Stomach smooth muscle (tissue), 2 donors: ENCODE results near the gene CPB2.

Experiments
- H3K27ac ChIP-seq: one replicate; pipeline ENCODE4 v1.7.0; 2013; ENCODE audit warnings: mild to moderate bottlenecking, low read length, inconsistent platforms
- H3K27me3 ChIP-seq, 2 donors: one replicate each; pipeline ENCODE4 v1.7.0; 2013; ENCODE audit warnings: low read length in 2 of 2; ENCODE audit not compliant: insufficient read depth in 2 of 2, control insufficient read depth in 1 of 2
- H3K36me3 ChIP-seq, 2 donors: one replicate each; pipeline ENCODE4 v1.7.0; 2013; ENCODE audit warnings: low read length in 2 of 2; ENCODE audit not compliant: control insufficient read depth in 2 of 2, insufficient read depth in 2 of 2
- H3K4me1 ChIP-seq: one replicate; pipeline ENCODE4 v1.7.0; 2013; ENCODE audit warnings: low read length; ENCODE audit not compliant: control insufficient read depth, insufficient read depth
- H3K4me3 ChIP-seq, 2 donors: one replicate each; pipeline ENCODE4 v1.7.0; 2013; ENCODE audit warnings: low read length in 2 of 2
- H3K9ac ChIP-seq, 2 donors: one replicate each; pipeline ENCODE4 v1.7.0; 2013; ENCODE audit warnings: low read length in 2 of 2, mild to moderate bottlenecking in 1 of 2
- H3K9me3 ChIP-seq, 2 donors: one replicate each; pipeline ENCODE4 v1.7.0; 2013; ENCODE audit warnings: low read length in 2 of 2; ENCODE audit not compliant: control insufficient read depth in 2 of 2
- donor health status: healthy.
- donor health status: Pancreatic carcinoma.

CPB2 gene

DNA sequence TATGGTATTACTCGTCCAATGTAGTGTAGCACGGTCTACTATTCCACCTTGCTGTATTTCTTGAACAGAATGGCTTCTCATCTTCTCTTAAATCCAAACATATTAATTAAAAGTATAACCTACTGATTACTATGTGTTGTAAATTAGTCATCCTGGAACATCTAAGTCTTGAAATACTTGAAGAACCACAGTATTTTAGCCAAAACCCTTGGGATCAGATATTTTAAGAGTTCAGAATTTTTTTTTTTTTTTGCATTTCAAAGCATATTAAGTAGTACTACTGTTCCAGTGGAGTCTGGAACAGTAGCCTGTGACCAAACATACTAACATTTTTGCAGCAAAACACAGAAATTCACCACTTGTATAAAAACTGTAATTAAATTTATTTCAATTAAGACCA lies 82.4 kb downstream of the CPB2 start:
- Histone ChIP-seq H3K27ac (no peak overlapping the region), H3K27me3 (no peaks in the 10 kb centered on the region), H3K9ac (no peak overlapping the region), H3K9me3 (no peaks in the 10 kb centered on the region), H3K4me3 (no peak overlapping the region), H3K36me3 (peaks cover 0 to 7% of the 10 kb centered on the region in 2 donors), H3K4me1 (no peaks in the 10 kb centered on the region)

GRCh38 chr13:46016216-46016615 lies 88.6 kb downstream of the CPB2 start:
- peaks cover 0 to 13% of the 10 kb centered on the region in 2 donors for H3K36me3 ChIP-seq
- no peak overlapping the region for H3K9ac ChIP-seq
- no peaks in the 10 kb centered on the region for H3K9me3 ChIP-seq
- H3K4me3 ChIP-seq = no peak overlapping the region
- no peak overlapping the region for H3K27ac ChIP-seq
- no peaks in the 10 kb centered on the region for H3K27me3 ChIP-seq
- H3K4me1 ChIP-seq = no peaks in the 10 kb centered on the region

DNA sequence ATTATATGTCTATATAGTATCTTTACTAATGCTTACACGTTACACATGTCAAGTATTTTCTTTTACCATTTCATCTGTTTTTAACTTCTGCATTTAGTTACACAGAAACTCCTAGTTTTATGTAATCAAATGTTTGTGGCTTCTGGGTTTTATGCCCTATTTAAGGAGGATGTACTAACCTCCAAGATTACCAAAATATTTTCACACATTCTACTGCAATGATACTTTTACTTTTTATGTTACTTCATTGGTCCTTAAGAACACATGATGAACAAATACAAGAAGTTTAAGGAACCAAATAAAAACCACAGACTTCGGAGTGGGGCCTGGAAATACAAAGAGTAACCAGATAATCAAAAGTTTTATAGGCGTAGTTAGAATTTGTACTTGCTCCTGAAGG lies 89.5 kb downstream of the CPB2 start:
- Histone ChIP-seq H3K4me1 (no peaks in the 10 kb centered on the region), H3K9ac (no peak overlapping the region), H3K9me3 (no peaks in the 10 kb centered on the region), H3K4me3 (no peak overlapping the region), H3K27me3 (no peaks in the 10 kb centered on the region), H3K36me3 (peaks cover 0 to 15% of the 10 kb centered on the region in 2 donors), H3K27ac (no peak overlapping the region)

- Histone ChIP-seq H3K9me3 (no peaks in the 10 kb centered on the region), H3K27me3 (no peaks in the 10 kb centered on the region), H3K4me3 (no peak overlapping the region), H3K27ac (no peak overlapping the region), H3K4me1 (no peaks in the 10 kb centered on the region), H3K9ac (no peak overlapping the region), H3K36me3 (peaks cover 4 to 19% of the 10 kb centered on the region in 2 donors)
These were observed 92.4 kb downstream of the CPB2 start for GRCh38 chr13:46012404-46012803.

DNA sequence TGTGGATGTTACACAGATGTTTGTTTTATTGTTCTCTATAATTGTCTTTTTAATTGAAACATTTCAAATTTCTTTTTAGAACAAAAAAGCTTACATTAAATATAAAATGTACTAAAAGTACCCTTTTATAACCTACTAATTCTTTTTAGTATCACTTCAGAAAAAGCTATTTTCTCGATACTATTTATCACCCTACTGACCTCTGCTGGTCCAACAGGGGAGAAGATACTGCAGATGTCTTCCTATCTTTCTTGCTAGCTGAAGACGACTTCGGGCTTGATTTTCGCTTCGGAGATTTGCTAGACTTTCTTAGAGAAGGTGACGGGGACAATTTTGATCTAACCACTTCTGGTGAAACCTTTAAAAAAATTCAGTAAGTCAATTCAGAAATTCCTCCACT lies 94.7 kb downstream of the CPB2 start:
- Histone ChIP-seq H3K4me1 (no peaks in the 10 kb centered on the region), H3K36me3 (peaks cover 4 to 17% of the 10 kb centered on the region in 2 donors), H3K9ac (no peak overlapping the region), H3K27ac (no peak overlapping the region), H3K9me3 (no peaks in the 10 kb centered on the region), H3K27me3 (no peaks in the 10 kb centered on the region), H3K4me3 (no peak overlapping the region)

DNA sequence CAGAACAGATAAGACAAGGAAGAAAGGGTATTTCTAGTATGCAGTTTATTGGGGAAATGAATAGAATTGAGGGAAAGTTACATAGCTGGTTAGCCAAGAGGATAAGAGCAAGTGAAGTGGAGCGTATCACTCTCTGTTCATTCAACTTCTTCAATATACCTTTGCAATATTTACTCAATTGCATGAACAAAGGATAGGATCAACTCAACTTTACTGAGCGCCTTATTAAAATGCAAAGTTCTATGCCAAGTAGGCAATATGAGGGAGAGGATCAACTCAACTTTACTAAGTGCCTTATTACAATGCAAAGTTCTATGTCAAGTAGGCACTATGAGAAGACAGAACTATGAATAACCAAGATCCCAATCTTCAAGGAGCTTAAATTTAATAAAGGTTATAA lies 96.2 kb downstream of the CPB2 start:
- no peaks in the 10 kb centered on the region for H3K4me1 ChIP-seq
- H3K9ac ChIP-seq = no peak overlapping the region
- H3K9me3 ChIP-seq = no peaks in the 10 kb centered on the region
- H3K27ac ChIP-seq = no peak overlapping the region
- no peak overlapping the region for H3K4me3 ChIP-seq
- no peaks in the 10 kb centered on the region for H3K27me3 ChIP-seq
- peaks cover 4 to 17% of the 10 kb centered on the region in 2 donors for H3K36me3 ChIP-seq

GRCh38 chr13:46006688-46007452 lies 98.0 kb downstream of the CPB2 start:
- no peaks in the 10 kb centered on the region for H3K4me1 ChIP-seq
- H3K4me3 ChIP-seq = no peak overlapping the region
- no peaks in the 10 kb centered on the region for H3K27me3 ChIP-seq
- H3K9ac ChIP-seq = no peak overlapping the region
- no peaks in the 10 kb centered on the region for H3K9me3 ChIP-seq
- no peak overlapping the region for H3K27ac ChIP-seq
- H3K36me3 ChIP-seq = peaks cover 7 to 21% of the 10 kb centered on the region in 2 donors

DNA sequence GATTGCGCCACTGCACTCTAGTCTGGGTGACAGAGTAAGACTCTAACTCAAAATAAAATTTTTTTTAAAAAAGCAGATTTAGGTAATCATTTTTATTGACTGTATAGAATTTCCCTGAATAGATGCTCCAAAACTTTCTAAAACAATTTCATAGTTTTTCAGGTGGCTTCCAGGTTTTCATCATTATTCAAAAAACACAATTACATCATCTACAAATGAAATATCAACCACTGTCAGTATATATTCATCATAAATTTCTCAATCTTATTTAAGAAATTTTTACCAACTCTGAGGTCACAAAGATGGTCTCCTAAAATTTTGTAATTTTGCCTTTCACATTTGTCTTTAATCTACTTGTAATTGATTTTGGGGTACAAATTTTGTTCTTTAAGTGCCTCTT lies 100.3 kb downstream of the CPB2 start:
- no peak overlapping the region for H3K27ac ChIP-seq
- H3K36me3 ChIP-seq = peaks cover 19 to 30% of the 10 kb centered on the region in 2 donors
- H3K4me3 ChIP-seq = no peak overlapping the region
- H3K4me1 ChIP-seq = no peaks in the 10 kb centered on the region
- no peaks in the 10 kb centered on the region for H3K27me3 ChIP-seq
- no peak overlapping the region for H3K9ac ChIP-seq
- H3K9me3 ChIP-seq = no peaks in the 10 kb centered on the region
